Pancreas (tissue), 10 donors: ENCODE results near the gene RHOBTB3. TPM values are rescaled to one million over a fixed set of nuclear protein-coding genes. Genes with fewer than 3 reads are reported as not detected.

ENCODE experiments used
- ATAC-seq, 4 donors: fragments of 200-7000 bp; cut with Tn5 transposase; one replicate each; pipeline versions ENCODE4 v1.8.0 to v1.9.1; 2020; ENCODE audit warnings: mild to moderate bottlenecking in 4 of 4, moderate library complexity in 4 of 4
- DNase-seq, 6 donors: peaks; one replicate each; pipeline ENCODE4 v3.0.0-alpha.2; 2020
- FAIRE-seq: peaks from 2 replicates; lab custom pipeline; 2012; peaks lifted over from hg19 to GRCh38; lab: Jason Lieb, UNC
- H3K27ac ChIP-seq, 4 donors: fragments of 200-600 bp; sonication (generic); 1 replicate in 3 of 4; 2 replicates in 1 of 4; pipeline versions ENCODE4 v1.5.0 to v1.8.0; 2020
- H3K27me3 ChIP-seq, 4 donors: fragments of 200-600 bp; one replicate each; pipeline ENCODE4 v1.8.0; 2021
- H3K36me3 ChIP-seq, 3 donors: fragments of 200-600 bp; sonication (generic) in 1 of 3; one replicate each; pipeline versions ENCODE4 v1.5.0 to v1.8.0; 2020 to 2021
- H3K4me1 ChIP-seq, 3 donors: fragments of 200-600 bp; one replicate each; pipeline ENCODE4 v1.8.0; 2021
- H3K4me3 ChIP-seq, 4 donors: fragments of 200-600 bp; sonication (generic) in 2 of 4; one replicate each; pipeline versions ENCODE4 v1.5.0 to v1.8.0; 2020 to 2021
- H3K9me3 ChIP-seq, 4 donors: fragments of 200-600 bp; one replicate each; pipeline ENCODE4 v1.8.0; 2021
- WGBS, 2 donors: extraction: QIAGEN DNeasy Blood & Tissue Kit; methylation state at CpG; one replicate each; pipeline ENCODE4 v1.1.7; 2013; 5-methylcytosine and 5-hydroxymethylcytosine counted together
- intact Hi-C, 3 donors: fragments of 100-400 bp; cut with DNase I; formaldehyde crosslinking; loops; one replicate each; pipeline versions ENCODE4 v1.11.1 to v1.14.2; 2022
- polyA plus RNA-seq, 2 donors: library from polyadenylated mRNA; stranded (reverse); fragments of 200-250 nt; gene quantifications; one replicate each; pipeline ENCODE4 v1.2.3, GENCODE V29; 2013
- total RNA-seq, 6 donors: library from RNA; stranded (reverse); fragmentation: NEBNext Ultra II Directional in 4 of 6; extraction: Animal tissue kit (Norgen Biotek cat#: 25700) in 4 of 6; gene quantifications; one replicate each; pipeline versions ENCODE4 v1.2.1 to v1.2.4, GENCODE V29; 2021 to 2023
- TF ChIP-seq, protein P1 (sequence below), 4 donors: fragments of 200-600 bp; sonication (generic) in 3 of 4; IDR thresholded peaks; one replicate each; pipeline versions ENCODE4 v1.5.0 to v1.8.0; 2021; ENCODE audit warnings: antibody characterized with exemption in 4 of 4
- donor health status: healthy with polysubstance abuse.
- donor health status: DM: no; HTN: no; CAD: no; lungs with moderate emphysema.
- donor health status: DM: no; HTN: no; CAD: no.
- donor health status: control.
- donor health status: control.
- donor health status: Bipolar disorder and iron deficiency.
- donor health status: DM: yes; HTN: yes; CAD: no.
- donor health status: DM: no; HTN: no; CAD: no.
- donor health status: DM: no; HTN: no; CAD: no.
- donor health status: DM: yes; HTN: yes; CAD: no.

RHOBTB3 gene
- total and polyA plus RNA-seq, 8 donors, result 32.5 to 190 (median 77.3) TPM

- Histone ChIP-seq H3K4me3 (no peak overlapping the region), H3K4me1 (peaks cover 32 to 51% (median 38%) of the 10 kb centered on the region in 3 donors), H3K27me3 (no peaks in the 10 kb centered on the region), H3K9me3 (no peaks in the 10 kb centered on the region), H3K27ac (peak overlapping the region in 2 of 4 donors; percentile 78), H3K36me3 (peaks cover 6 to 37% (median 11%) of the 10 kb centered on the region in 3 donors)
- FAIRE-seq (peak; percentile 29), ATAC-seq (peak in 3 of 4 donors; percentile 4 to 66 (median 42)), DNase-seq (no peak)
- WGBS, 2 donors, result 64 to 70% methylated on average over 3 of the region's 3 CpGs
- intact Hi-C loops, result no loop called here
- TF ChIP-seq, protein P1, sequence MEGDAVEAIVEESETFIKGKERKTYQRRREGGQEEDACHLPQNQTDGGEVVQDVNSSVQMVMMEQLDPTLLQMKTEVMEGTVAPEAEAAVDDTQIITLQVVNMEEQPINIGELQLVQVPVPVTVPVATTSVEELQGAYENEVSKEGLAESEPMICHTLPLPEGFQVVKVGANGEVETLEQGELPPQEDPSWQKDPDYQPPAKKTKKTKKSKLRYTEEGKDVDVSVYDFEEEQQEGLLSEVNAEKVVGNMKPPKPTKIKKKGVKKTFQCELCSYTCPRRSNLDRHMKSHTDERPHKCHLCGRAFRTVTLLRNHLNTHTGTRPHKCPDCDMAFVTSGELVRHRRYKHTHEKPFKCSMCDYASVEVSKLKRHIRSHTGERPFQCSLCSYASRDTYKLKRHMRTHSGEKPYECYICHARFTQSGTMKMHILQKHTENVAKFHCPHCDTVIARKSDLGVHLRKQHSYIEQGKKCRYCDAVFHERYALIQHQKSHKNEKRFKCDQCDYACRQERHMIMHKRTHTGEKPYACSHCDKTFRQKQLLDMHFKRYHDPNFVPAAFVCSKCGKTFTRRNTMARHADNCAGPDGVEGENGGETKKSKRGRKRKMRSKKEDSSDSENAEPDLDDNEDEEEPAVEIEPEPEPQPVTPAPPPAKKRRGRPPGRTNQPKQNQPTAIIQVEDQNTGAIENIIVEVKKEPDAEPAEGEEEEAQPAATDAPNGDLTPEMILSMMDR (IDR thresholded peaks at IDR 0.05), result no peak
Measured at GRCh38 chr5:95760273-95761191, 29.4 kb downstream of the RHOBTB3 start.

DNA sequence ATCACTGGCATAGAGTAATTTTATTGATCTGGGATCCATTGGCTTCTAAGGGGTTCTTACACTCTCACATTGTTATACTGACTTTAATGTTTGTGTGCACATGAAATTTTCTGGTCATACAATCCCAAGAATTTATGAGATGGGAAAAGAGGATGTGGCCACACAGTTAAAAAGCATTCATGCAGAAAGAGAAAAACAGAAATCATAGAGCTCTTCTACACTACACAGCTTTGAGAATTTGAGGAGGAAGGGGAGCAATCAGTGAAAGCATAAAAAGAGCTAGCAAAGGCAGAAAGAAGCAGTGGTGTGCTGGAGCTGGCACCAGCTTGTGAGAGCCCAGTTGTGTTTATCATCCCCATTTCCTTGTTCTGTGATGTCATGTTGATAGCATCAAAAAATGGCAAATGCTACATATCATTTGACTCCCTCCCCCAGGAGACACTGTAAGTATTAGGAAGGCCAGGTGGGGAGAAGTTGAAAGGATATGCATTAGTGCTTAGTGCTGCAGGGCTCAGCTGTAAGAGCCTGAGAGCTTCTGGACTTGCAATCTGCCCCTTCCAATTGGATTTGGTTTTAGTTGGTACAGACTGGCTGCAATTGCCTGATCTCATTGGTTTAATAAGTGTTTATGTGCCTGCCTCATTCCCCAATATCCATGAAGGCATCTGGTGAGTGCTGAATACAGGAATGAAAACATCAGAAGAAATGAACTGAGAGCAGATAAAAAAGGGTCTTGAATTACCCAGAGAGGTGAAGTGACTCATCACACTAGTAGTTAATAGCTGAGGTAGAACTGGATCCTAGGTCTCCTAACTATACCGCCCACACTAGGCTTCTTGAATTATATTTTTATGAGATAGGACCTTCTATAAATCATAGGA is 30.9 kb downstream of the RHOBTB3 start:
- no peaks in the 10 kb centered on the region for H3K27me3 ChIP-seq
- H3K9me3 ChIP-seq, result no peaks in the 10 kb centered on the region
- no peak for DNase-seq
- TF ChIP-seq, protein P1 (IDR thresholded peaks at IDR 0.05), result no peak
- intact Hi-C loops, result no loop called here
- H3K4me1 ChIP-seq, result peaks cover 32 to 50% (median 38%) of the 10 kb centered on the region in 3 donors
- H3K4me3 ChIP-seq, result no peak overlapping the region
- no peak for FAIRE-seq
- no peak for ATAC-seq
- peaks cover 0 to 33% (median 11%) of the 10 kb centered on the region in 3 donors for H3K36me3 ChIP-seq
- peak overlapping the region in 1 of 4 donors; percentile 2 for H3K27ac ChIP-seq
- WGBS, 2 donors, result 52 to 100% methylated on average over 1 of the region's 1 CpG

DNA sequence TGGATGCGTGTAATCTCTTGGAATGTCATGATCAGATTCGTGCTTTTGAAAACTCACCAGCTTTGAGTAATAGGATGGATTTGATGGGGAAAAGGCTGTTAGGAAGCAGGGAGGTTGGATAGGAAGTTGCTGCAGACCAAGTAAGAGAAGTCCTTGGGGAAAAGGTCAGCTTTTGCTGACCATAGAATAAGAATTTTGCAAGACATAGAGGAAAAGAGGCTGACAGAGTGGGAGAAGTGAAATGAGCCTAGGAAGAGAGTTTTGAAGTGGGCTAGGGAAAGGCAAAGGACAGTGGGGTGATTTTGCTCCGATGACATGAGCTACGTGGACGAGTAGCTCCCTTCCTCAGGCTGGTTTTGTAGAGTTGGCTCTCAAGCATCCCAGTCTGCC is 31.5 kb downstream of the RHOBTB3 start:
- WGBS, 2 donors, result 83 to 87% methylated on average over 5 of the region's 5 CpGs
- ATAC-seq (no peak), DNase-seq (no peak), FAIRE-seq (no peak)
- Histone ChIP-seq H3K36me3 (peaks cover 0 to 38% (median 11%) of the 10 kb centered on the region in 3 donors), H3K27ac (peak overlapping the region in 1 of 4 donors; percentile 8), H3K27me3 (no peaks in the 10 kb centered on the region), H3K4me1 (peaks cover 26 to 47% (median 32%) of the 10 kb centered on the region in 3 donors), H3K4me3 (no peak overlapping the region), H3K9me3 (no peaks in the 10 kb centered on the region)
- intact Hi-C loops, result no loop called here
- TF ChIP-seq, protein P1 (IDR thresholded peaks at IDR 0.05), result no peak

GRCh38 chr5:95763941-95764340 is 32.8 kb downstream of the RHOBTB3 start:
- WGBS, 2 donors, result 86% methylated on average over 6 of the region's 6 CpGs
- TF ChIP-seq, protein P1 (IDR thresholded peaks at IDR 0.05), result no peak

More at GRCh38 chr5:95763941-95764340, 32.8 kb downstream of the RHOBTB3 start:
- Histone ChIP-seq H3K27ac (no peak overlapping the region), H3K9me3 (no peaks in the 10 kb centered on the region), H3K4me1 (peaks cover 14 to 34% (median 26%) of the 10 kb centered on the region in 3 donors), H3K36me3 (peaks cover 0 to 46% (median 17%) of the 10 kb centered on the region in 3 donors), H3K27me3 (no peaks in the 10 kb centered on the region), H3K4me3 (no peak overlapping the region)
- FAIRE-seq, result no peak
- no peak for ATAC-seq
- no peak for DNase-seq
- intact Hi-C loops, result no loop called here
